ENCODE measurements around the gene ZIC4.

ZIC4 gene

GRCh38 chr3:147371771-147372340, 34.5 kb downstream of the ZIC4 start:
- no peak for DNase-seq
- no peak overlapping the region for H3K4me3 ChIP-seq (ENCODE audit: low read depth, low read length)
- no peaks in the 10 kb centered on the region for H3K36me3 ChIP-seq
- TF ChIP-seq CTCF (IDR thresholded peaks at IDR 0.05; ENCODE audit: low read depth, low read length), result no peak
- H3K9me3 ChIP-seq, result no peaks in the 10 kb centered on the region
- no peaks in the 10 kb centered on the region for H3K4me1 ChIP-seq
- H3K27me3 ChIP-seq, result peaks cover 83% of the 10 kb centered on the region

GRCh38 chr3:147371140-147371539, 35.2 kb downstream of the ZIC4 start:
- Histone ChIP-seq H3K36me3 (no peaks in the 10 kb centered on the region), H3K4me1 (no peaks in the 10 kb centered on the region), H3K9me3 (no peaks in the 10 kb centered on the region), H3K27me3 (peaks cover 83% of the 10 kb centered on the region), H3K4me3 (ENCODE audit: low read depth, low read length) (no peak overlapping the region)
- TF ChIP-seq CTCF (IDR thresholded peaks at IDR 0.05; ENCODE audit: low read depth, low read length), result no peak
- no peak for DNase-seq

- TF ChIP-seq CTCF (IDR thresholded peaks at IDR 0.05; ENCODE audit: low read depth, low read length), result no peak
- no peak for DNase-seq
- Histone ChIP-seq H3K36me3 (no peaks in the 10 kb centered on the region), H3K9me3 (no peaks in the 10 kb centered on the region), H3K4me1 (no peaks in the 10 kb centered on the region), H3K4me3 (ENCODE audit: low read depth, low read length) (no peak overlapping the region), H3K27me3 (peaks cover 80% of the 10 kb centered on the region)
These were observed 36.0 kb downstream of the ZIC4 start for GRCh38 chr3:147370349-147370748.

- no peaks in the 10 kb centered on the region for H3K4me1 ChIP-seq
- H3K4me3 ChIP-seq (ENCODE audit: low read depth, low read length), result no peak overlapping the region
- H3K27me3 ChIP-seq, result peaks cover 87% of the 10 kb centered on the region
- DNase-seq, result no peak
- no peaks in the 10 kb centered on the region for H3K9me3 ChIP-seq
- TF ChIP-seq CTCF (IDR thresholded peaks at IDR 0.05; ENCODE audit: low read depth, low read length), result no peak
- no peaks in the 10 kb centered on the region for H3K36me3 ChIP-seq
These were observed 36.7 kb downstream of the ZIC4 start for GRCh38 chr3:147369661-147370123.

- Histone ChIP-seq H3K36me3 (no peaks in the 10 kb centered on the region), H3K9me3 (no peaks in the 10 kb centered on the region), H3K4me3 (ENCODE audit: low read depth, low read length) (no peak overlapping the region), H3K4me1 (no peaks in the 10 kb centered on the region), H3K27me3 (peaks cover 85% of the 10 kb centered on the region)
- no peak for DNase-seq
- no peak for TF ChIP-seq CTCF (IDR thresholded peaks at IDR 0.05; ENCODE audit: low read depth, low read length)
These were observed 37.1 kb downstream of the ZIC4 start for GRCh38 chr3:147369231-147369630.

- H3K27me3 ChIP-seq, result peaks cover 81% of the 10 kb centered on the region
- TF ChIP-seq CTCF (IDR thresholded peaks at IDR 0.05; ENCODE audit: low read depth, low read length), result no peak
- no peaks in the 10 kb centered on the region for H3K9me3 ChIP-seq
- H3K36me3 ChIP-seq, result no peaks in the 10 kb centered on the region
- no peaks in the 10 kb centered on the region for H3K4me1 ChIP-seq
- no peak for DNase-seq
- no peak overlapping the region for H3K4me3 ChIP-seq (ENCODE audit: low read depth, low read length)
These were observed 37.7 kb downstream of the ZIC4 start for GRCh38 chr3:147368561-147369221.

Measured in BE2C (cell line).